PFSK-1 (cell line): Measurements from ENCODE around the gene ASB10.

Experiments
- FOXP2 ChIP-seq: optimal IDR thresholded peaks from 2 replicates; pipeline ENCODE3; 2011; ENCODE audit warnings: borderline replicate concordance, control low read depth, inconsistent platforms; ENCODE audit not compliant: insufficient read depth; ENCODE audit errors: extremely low read length, extremely low read depth
- POLR2AphosphoS5 ChIP-seq: IDR thresholded peaks from 2 replicates; pipeline ENCODE4 v1.6.1; 2012; ENCODE audit warnings: low read depth, mild to moderate bottlenecking, control low read depth, low read length, moderate library complexity
- REST ChIP-seq, 2 experiments: IDR thresholded peaks; 2 replicates each; pipeline versions ENCODE4 v1.6.1 to v1.8.0; 2011 to 2012; ENCODE audit warnings: low read depth in 2 of 2, low read length in 2 of 2, control low read depth in 1 of 2, inconsistent platforms in 1 of 2, mild to moderate bottlenecking in 1 of 2, moderate library complexity in 1 of 2; ENCODE audit not compliant: insufficient read depth in 1 of 2
- SIN3A ChIP-seq: IDR thresholded peaks from 2 replicates; pipeline ENCODE4 v1.6.1; 2012; ENCODE audit warnings: mild to moderate bottlenecking, low read length, moderate library complexity, borderline replicate concordance; ENCODE audit not compliant: insufficient read depth
- TAF1 ChIP-seq: IDR thresholded peaks from 2 replicates; pipeline ENCODE4 v1.6.1; 2012; ENCODE audit warnings: low read length, control low read depth, borderline replicate concordance; ENCODE audit not compliant: insufficient read depth

Gene ASB10

GRCh38 chr7:151202836-151203235 lies 15.8 kb upstream of the ASB10 start:
- no peak for TF ChIP-seq REST (IDR thresholded peaks at IDR 0.05; ENCODE audit: insufficient read depth in 1 of 2, low read depth in 2 of 2, low read length in 2 of 2)
- TF ChIP-seq FOXP2, result no peak
- no peak for TF ChIP-seq POLR2AphosphoS5
- no peak for TF ChIP-seq TAF1
- TF ChIP-seq SIN3A, result no peak

GRCh38 chr7:151201751-151202150 lies 14.7 kb upstream of the ASB10 start:
- no peak for TF ChIP-seq POLR2AphosphoS5
- TF ChIP-seq FOXP2, result no peak
- TF ChIP-seq TAF1, result no peak
- no peak for TF ChIP-seq SIN3A
- no peak for TF ChIP-seq REST (IDR thresholded peaks at IDR 0.05; ENCODE audit: insufficient read depth in 1 of 2, low read depth in 2 of 2, low read length in 2 of 2)

GRCh38 chr7:151201344-151201743 lies 14.3 kb upstream of the ASB10 start:
- no peak for TF ChIP-seq FOXP2
- no peak for TF ChIP-seq REST (IDR thresholded peaks at IDR 0.05; ENCODE audit: insufficient read depth in 1 of 2, low read depth in 2 of 2, low read length in 2 of 2)
- no peak for TF ChIP-seq POLR2AphosphoS5
- TF ChIP-seq SIN3A, result no peak
- TF ChIP-seq TAF1, result no peak

- TF ChIP-seq FOXP2 (no peak), TAF1 (no peak), POLR2AphosphoS5 (no peak), SIN3A (no peak), REST (IDR thresholded peaks at IDR 0.05; ENCODE audit: insufficient read depth in 1 of 2, low read depth in 2 of 2, low read length in 2 of 2) (no peak)
Measured at GRCh38 chr7:151198945-151199848, 12.1 kb upstream of the ASB10 start.
